Parathyroid adenoma (tissue), 2 donors: Measurements from ENCODE around the gene GPR37L1.

Experiments
- H2AFZ ChIP-seq: fragments of 300-600 bp; sonication (generic); one replicate; pipeline ENCODE4 v1.7.0; 2017; ENCODE audit warnings: antibody characterized with exemption, mild to moderate bottlenecking
- H3K27ac ChIP-seq: fragments of 300-600 bp; sonication (generic); one replicate; pipeline ENCODE4 v1.7.0; 2017
- H3K27me3 ChIP-seq: fragments of 300-600 bp; sonication (generic); one replicate; pipeline ENCODE4 v1.7.0; 2017; ENCODE audit warnings: low read length; ENCODE audit not compliant: control insufficient read depth, insufficient read depth
- H3K36me3 ChIP-seq: fragments of 300-600 bp; sonication (generic); one replicate; pipeline ENCODE4 v1.7.0; 2017; ENCODE audit warnings: low read length; ENCODE audit not compliant: control insufficient read depth, insufficient read depth
- H3K4me1 ChIP-seq: fragments of 300-600 bp; sonication (generic); one replicate; pipeline ENCODE4 v1.7.0; 2017; ENCODE audit warnings: control low read depth
- H3K4me2 ChIP-seq: fragments of 300-600 bp; sonication (generic); one replicate; pipeline ENCODE4 v1.7.0; 2017; ENCODE audit warnings: low read length
- H3K4me3 ChIP-seq: fragments of 300-600 bp; sonication (generic); one replicate; pipeline ENCODE4 v1.7.0; 2017; ENCODE audit warnings: low read depth, low read length
- H3K79me2 ChIP-seq: fragments of 300-600 bp; sonication (generic); one replicate; pipeline ENCODE4 v1.7.0; 2017; ENCODE audit warnings: control low read depth
- H3K9ac ChIP-seq: fragments of 300-600 bp; sonication (generic); one replicate; pipeline ENCODE4 v1.7.0; 2017; ENCODE audit warnings: mild to moderate bottlenecking
- H3K9me3 ChIP-seq: fragments of 300-600 bp; sonication (generic); one replicate; pipeline ENCODE4 v1.7.0; 2017; ENCODE audit warnings: low read length; ENCODE audit not compliant: control insufficient read depth
- TF ChIP-seq, protein P1 (sequence below): fragments of 300-600 bp; sonication (generic); IDR thresholded peaks from one replicate; pipeline ENCODE4 v1.7.0; 2017; ENCODE audit warnings: antibody characterized with exemption, mild to moderate bottlenecking
- donor health status: primary hyperparathyroidism.

GPR37L1 gene

DNA sequence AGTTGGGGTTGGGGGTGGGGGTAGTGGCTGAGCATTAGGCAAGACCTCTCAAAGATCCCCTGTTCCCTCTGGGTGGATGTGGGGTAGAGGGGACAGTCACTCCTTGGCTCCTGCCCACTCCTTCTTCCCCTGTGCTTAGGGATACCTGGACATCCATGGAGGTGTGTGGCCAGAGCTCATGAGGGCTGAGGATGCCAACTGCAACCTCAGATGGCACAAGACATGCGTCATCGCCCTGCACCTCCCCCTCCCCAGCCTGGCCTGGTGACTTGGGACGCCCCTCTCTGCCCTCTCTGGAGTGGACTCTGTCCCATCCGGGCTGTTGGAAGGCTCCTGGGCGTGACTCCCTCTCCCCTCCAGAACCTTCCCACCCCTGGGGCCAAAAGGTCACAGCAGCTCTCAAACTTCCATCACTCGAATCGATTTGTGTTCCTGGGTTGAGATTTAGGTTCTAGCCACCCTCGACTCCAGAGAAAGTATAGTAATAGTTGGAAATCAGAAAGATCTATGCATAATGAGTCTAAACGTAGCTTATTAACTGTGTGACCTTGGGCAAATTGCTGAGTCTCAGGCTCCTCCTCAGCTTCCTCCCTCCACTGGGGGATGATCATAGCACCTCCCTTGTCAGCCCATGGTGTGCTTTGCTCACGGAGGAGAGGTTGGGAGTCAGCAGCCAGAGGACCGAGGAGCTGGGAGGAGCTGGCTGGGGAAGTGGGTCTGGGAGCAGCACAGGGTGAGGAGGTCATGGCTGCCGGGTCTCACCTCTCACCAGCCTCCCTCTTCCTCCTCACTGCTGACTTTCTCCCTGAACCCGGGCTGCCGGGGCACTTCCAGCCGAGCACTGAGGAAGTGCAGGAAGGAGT lies 39.9 kb downstream of the GPR37L1 start:
- Histone ChIP-seq H3K36me3 (no peaks in the 10 kb centered on the region), H3K4me1 (peaks cover 3% of the 10 kb centered on the region), H3K4me3 (no peak overlapping the region), H3K9ac (no peak overlapping the region), H3K27ac (no peak overlapping the region), H3K4me2 (no peak overlapping the region), H3K9me3 (no peaks in the 10 kb centered on the region), H2AFZ (no peak overlapping the region), H3K27me3 (no peaks in the 10 kb centered on the region), H3K79me2 (no peaks in the 10 kb centered on the region)
- TF ChIP-seq, protein P1, sequence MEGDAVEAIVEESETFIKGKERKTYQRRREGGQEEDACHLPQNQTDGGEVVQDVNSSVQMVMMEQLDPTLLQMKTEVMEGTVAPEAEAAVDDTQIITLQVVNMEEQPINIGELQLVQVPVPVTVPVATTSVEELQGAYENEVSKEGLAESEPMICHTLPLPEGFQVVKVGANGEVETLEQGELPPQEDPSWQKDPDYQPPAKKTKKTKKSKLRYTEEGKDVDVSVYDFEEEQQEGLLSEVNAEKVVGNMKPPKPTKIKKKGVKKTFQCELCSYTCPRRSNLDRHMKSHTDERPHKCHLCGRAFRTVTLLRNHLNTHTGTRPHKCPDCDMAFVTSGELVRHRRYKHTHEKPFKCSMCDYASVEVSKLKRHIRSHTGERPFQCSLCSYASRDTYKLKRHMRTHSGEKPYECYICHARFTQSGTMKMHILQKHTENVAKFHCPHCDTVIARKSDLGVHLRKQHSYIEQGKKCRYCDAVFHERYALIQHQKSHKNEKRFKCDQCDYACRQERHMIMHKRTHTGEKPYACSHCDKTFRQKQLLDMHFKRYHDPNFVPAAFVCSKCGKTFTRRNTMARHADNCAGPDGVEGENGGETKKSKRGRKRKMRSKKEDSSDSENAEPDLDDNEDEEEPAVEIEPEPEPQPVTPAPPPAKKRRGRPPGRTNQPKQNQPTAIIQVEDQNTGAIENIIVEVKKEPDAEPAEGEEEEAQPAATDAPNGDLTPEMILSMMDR = no peak

DNA sequence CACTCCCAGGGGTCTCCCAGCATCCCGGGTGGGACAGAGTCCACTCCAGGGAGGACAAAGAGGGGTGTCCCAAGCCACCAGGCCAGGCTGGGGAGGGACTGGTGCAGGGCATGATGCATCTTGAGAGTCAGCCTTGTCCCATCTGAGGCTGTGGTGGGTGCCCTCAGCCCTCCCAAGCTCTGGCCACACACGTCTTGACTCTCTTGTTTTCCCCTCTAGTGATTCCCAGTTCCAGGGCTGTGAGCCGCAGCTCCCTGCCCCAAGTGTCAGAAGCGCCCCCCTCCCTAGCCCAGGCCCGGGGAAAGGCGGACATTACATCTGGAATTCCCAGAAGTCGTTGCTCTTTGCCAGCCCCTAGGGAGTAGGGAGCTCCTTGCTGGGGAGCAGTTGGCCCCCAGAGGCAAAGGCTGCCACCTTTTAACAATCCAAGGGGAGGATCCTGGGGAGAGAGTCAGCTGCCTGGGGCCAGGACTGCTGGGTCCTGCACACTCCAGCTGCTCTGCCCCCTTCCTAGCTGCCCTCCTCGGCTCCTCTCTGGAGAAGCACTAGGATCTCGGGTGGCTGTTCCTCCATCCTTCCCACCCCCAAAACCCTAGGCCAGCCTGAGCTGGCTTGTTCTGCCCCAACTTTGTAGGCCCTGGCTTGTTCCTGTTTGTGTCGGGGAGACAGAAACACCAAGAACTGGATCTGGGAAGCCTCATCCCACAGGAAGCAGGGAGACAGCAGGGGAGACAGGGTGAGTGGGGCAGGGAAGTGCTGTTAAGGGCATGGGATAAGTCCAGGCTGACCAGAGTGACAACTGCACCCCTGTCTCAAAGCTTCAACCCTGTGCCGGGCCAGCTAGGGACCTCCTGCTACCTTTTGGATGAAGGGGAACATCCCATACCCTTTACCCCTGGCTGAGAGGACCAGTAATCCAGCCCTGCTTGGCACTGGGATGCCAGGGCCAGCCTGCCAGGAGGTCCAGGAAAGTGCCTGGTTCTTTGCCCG lies 40.9 kb downstream of the GPR37L1 start:
- H3K27me3 ChIP-seq = no peaks in the 10 kb centered on the region
- H3K27ac ChIP-seq = no peak overlapping the region
- no peak overlapping the region for H3K4me2 ChIP-seq
- no peaks in the 10 kb centered on the region for H3K36me3 ChIP-seq
- TF ChIP-seq, protein P1 = no peak
- H3K9ac ChIP-seq = no peak overlapping the region
- no peaks in the 10 kb centered on the region for H3K9me3 ChIP-seq
- no peaks in the 10 kb centered on the region for H3K79me2 ChIP-seq
- no peak overlapping the region for H2AFZ ChIP-seq
- peaks cover 3% of the 10 kb centered on the region for H3K4me1 ChIP-seq
- no peak overlapping the region for H3K4me3 ChIP-seq

DNA sequence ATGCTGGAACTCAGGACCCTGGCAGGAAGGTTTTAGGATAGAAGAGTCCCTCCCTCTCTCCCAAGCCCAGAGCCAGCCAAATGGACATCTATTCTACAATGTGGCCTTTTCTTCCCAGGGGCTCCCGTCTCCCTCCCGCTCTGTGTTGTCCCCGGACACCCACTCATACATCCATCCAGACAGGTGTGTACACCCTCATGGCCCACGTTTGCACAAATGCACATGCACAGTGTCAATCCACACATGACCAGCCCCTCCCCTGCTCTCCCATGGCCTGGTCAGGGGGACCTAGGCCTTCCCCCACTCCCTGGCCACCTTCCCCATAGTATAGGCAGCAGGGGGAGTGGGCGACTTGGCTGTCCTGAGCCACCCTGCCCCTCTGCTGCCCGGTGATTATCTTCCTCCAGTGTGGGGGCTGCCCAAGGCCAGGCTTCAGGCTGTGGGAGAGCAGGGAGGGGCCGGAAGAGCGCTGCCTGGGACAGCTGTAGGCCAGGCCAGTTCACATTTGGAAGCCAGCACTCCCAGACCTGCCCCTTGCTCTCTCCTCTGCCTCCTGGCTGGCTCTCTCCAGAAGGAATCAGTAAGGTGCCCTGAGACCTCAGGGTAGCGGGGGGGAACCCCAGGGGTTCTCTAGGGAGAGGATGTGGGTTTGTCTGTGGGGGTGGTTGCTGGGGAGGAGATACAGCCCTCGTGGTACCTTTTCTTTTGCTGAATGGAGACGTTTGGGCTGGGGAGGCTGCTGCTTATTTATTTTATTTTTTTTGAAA lies 41.7 kb downstream of the GPR37L1 start:
- H2AFZ ChIP-seq = no peak overlapping the region
- no peaks in the 10 kb centered on the region for H3K9me3 ChIP-seq
- no peaks in the 10 kb centered on the region for H3K36me3 ChIP-seq
- no peak overlapping the region for H3K4me3 ChIP-seq
- H3K4me1 ChIP-seq = peaks cover 3% of the 10 kb centered on the region
- no peak overlapping the region for H3K4me2 ChIP-seq
- no peaks in the 10 kb centered on the region for H3K27me3 ChIP-seq
- H3K27ac ChIP-seq = no peak overlapping the region
- no peak overlapping the region for H3K9ac ChIP-seq
- TF ChIP-seq, protein P1 = no peak
- H3K79me2 ChIP-seq = no peaks in the 10 kb centered on the region

DNA sequence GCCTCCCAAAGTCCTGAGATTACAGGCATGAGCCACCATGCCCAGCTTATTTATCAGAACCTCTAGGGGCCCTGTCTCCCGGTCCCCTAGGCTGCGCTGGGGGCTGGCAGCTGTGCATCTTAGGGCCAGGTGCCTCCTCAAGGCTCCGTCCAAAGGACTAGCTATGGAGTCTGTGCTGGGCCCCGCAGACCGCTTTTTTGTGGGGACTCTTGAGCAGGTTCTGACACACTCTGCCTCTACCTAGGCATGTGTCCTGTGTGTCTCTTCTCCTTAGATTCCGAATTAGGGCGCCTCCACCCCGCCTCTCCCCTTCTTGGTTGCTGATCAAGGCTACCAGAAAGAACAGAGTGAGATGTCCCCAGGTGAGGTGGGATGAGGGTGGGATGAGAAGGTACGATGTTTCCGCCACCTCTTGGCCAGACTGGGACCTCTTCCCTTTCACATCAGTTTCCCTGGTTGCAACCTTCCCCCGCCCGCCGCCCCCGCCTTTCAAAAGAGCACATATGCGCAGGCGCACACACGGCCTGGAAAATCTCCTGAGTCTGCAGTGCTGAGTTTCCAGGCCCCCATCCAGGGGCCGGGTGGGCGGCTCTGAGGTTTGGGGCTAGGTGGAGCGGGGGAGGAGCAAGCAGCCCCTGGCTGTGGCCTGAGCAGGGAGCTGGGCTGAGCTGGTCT lies 42.7 kb downstream of the GPR37L1 start:
- no peak overlapping the region for H3K4me2 ChIP-seq
- no peak overlapping the region for H3K27ac ChIP-seq
- H2AFZ ChIP-seq = no peak overlapping the region
- TF ChIP-seq, protein P1 = no peak
- H3K9me3 ChIP-seq = no peaks in the 10 kb centered on the region
- no peaks in the 10 kb centered on the region for H3K27me3 ChIP-seq
- H3K9ac ChIP-seq = no peak overlapping the region
- peaks cover 3% of the 10 kb centered on the region for H3K4me1 ChIP-seq
- H3K36me3 ChIP-seq = no peaks in the 10 kb centered on the region
- no peaks in the 10 kb centered on the region for H3K79me2 ChIP-seq
- no peak overlapping the region for H3K4me3 ChIP-seq
